HG03045 (cell line): ENCODE data around the gene OR1K1.

Source experiments
- ATAC-seq: cut with Tn5 transposase; IDR thresholded peaks from one replicate; pipeline ENCODE4 v1.9.1; 2021; ENCODE audit warnings: mild to moderate bottlenecking, moderate library complexity; ENCODE audit not compliant: unreplicated experiment

OR1K1 gene

DNA sequence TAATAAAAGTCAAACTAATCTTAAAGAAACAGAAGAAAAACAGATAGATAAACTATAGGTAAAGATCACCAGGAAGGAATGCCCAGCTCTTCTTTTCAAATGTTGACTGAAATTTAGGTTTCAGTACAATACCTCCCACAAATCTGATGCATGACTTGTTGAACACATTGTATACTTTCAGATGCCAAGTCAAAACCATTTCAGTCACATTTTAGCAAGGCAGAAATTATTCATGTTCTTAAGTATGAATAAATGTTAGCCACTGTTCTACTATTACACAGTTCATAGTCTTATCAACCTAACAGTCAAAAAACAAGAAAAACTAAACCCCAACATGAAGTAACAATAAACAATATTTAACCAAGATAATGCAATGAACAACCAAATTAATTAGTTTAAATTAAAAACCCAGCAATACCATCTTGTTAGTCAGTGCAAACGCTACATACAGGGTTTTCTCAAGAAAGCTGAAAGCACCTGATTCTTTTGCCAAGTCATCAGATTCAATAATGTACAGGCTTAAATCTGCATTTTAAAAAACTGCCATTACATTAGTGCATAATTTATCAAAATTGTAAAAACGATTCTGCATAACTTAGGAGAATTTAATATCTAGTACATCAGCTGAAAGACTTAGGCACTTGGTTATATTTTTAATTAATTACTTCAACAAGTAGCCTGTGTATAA is 48.5 kb downstream of the OR1K1 start:
- ATAC-seq = no peak
